Activated CD8-positive, alpha-beta memory T cell treated with anti-CD3 and anti-CD28 coated beads, Interleukin-2, amount 50 U/mL, for 24 hours (primary cell): ENCODE measurements around the gene SNCAIP.
"Not testable (repeated sequence)": the region's sequence is repeated elsewhere in the genome, so short reads cannot be mapped to it uniquely, and the experiment has no call there.

ENCODE experiments used
- DNase-seq: peaks from one replicate; pipeline ENCODE4 v3.0.0-alpha.2; 2020; ENCODE audit errors: extremely low read depth

The SNCAIP gene

GRCh38 chr5:122358372-122358979 lies 46.4 kb downstream of the SNCAIP start:
- DNase-seq, result no peak

GRCh38 chr5:122362361-122362760 lies 50.3 kb downstream of the SNCAIP start:
- no peak for DNase-seq

- no peak for DNase-seq
Measured at GRCh38 chr5:122363623-122364022, 51.6 kb downstream of the SNCAIP start.

GRCh38 chr5:122366501-122366900 lies 54.5 kb downstream of the SNCAIP start:
- no peak for DNase-seq

- no peak for DNase-seq
Measured at GRCh38 chr5:122367456-122367855, 55.4 kb downstream of the SNCAIP start.

- DNase-seq, result no peak
Measured at GRCh38 chr5:122368510-122369251, 56.6 kb downstream of the SNCAIP start.

- no peak for DNase-seq
Measured at GRCh38 chr5:122369253-122369815, 57.3 kb downstream of the SNCAIP start.

- DNase-seq, result no peak
Measured at GRCh38 chr5:122371511-122372151, 59.6 kb downstream of the SNCAIP start.

- no peak for DNase-seq
Measured at GRCh38 chr5:122374110-122374509, 62.1 kb downstream of the SNCAIP start.

- DNase-seq, result no peak
Measured at GRCh38 chr5:122375801-122376200, 63.8 kb downstream of the SNCAIP start.

- DNase-seq, result no peak
Measured at GRCh38 chr5:122376250-122376649, 64.2 kb downstream of the SNCAIP start.

GRCh38 chr5:122377026-122377425 lies 65.0 kb downstream of the SNCAIP start:
- no peak for DNase-seq

GRCh38 chr5:122382938-122383337 lies 70.9 kb downstream of the SNCAIP start:
- not testable (repeated sequence) for DNase-seq

- DNase-seq, result no peak
Measured at GRCh38 chr5:122384739-122385235, 72.8 kb downstream of the SNCAIP start.

GRCh38 chr5:122385286-122385685 lies 73.2 kb downstream of the SNCAIP start:
- no peak for DNase-seq

- DNase-seq, result no peak
Measured at GRCh38 chr5:122385808-122386207, 73.8 kb downstream of the SNCAIP start.

GRCh38 chr5:122390154-122390553 lies 78.1 kb downstream of the SNCAIP start:
- no peak for DNase-seq

- DNase-seq, result no peak
Measured at GRCh38 chr5:122390694-122391093, 78.7 kb downstream of the SNCAIP start.

- DNase-seq, result no peak
Measured at GRCh38 chr5:122391621-122392020, 79.6 kb downstream of the SNCAIP start.

- DNase-seq, result no peak
Measured at GRCh38 chr5:122392224-122392623, 80.2 kb downstream of the SNCAIP start.

GRCh38 chr5:122392824-122393223 lies 80.8 kb downstream of the SNCAIP start:
- no peak for DNase-seq

- DNase-seq, result no peak
Measured at GRCh38 chr5:122394284-122394930, 82.4 kb downstream of the SNCAIP start.
